Measurements from ENCODE around the gene POLR2I.

The POLR2I gene

DNA sequence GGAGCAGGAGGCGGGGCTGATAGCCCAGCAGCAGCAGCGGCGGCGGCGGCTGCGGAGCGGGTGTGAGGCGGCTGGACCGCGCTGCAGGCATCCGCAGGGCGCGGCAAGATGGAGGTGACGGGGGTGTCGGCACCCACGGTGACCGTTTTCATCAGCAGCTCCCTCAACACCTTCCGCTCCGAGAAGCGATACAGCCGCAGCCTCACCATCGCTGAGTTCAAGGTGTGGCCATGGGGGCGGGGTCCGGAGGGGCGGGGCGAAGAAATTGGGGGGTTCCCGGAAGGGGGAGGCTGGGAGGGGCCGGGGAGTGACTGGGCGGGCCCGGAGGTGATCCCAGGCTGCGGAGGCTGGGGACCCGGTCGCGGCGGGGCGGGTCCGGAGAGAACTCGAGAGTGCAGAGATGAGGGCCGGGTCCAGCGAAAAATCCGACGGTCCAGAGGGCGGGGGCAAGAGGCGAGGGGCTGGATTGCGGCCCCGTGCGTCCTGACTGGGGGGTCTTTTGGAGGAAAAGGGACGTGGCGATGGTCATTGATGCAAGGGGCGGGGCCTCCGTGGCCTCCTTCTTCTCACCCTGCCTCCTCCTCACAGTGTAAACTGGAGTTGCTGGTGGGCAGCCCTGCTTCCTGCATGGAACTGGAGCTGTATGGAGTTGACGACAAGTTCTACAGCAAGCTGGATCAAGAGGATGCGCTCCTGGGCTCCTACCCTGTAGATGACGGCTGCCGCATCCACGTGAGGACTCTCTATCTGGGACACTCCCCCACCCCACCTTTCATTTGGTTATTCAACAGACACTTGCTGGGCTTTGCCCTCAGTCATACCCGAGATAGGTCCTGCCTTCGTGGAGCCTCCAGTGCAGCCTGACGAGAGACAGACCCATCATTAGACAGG lies 1.0 kb upstream of the POLR2I start, which contains the start of gene TBCB:
TSS of gene TBCB (plus strand) at position 16 of the 891 bp plus-strand sequence. CDS start at position 109, 93 bp downstream.
- H3K4me3 ChIP-seq (ENCODE audit: low read length) = peak within 1 kb of the TSS; percentile 97
- peak; percentile 30 for DNase-seq (ENCODE audit: low read depth)
- TF ChIP-seq CTCF (conservative IDR thresholded peaks at IDR 0.05; ENCODE audit: low read length) = no peak

DNA sequence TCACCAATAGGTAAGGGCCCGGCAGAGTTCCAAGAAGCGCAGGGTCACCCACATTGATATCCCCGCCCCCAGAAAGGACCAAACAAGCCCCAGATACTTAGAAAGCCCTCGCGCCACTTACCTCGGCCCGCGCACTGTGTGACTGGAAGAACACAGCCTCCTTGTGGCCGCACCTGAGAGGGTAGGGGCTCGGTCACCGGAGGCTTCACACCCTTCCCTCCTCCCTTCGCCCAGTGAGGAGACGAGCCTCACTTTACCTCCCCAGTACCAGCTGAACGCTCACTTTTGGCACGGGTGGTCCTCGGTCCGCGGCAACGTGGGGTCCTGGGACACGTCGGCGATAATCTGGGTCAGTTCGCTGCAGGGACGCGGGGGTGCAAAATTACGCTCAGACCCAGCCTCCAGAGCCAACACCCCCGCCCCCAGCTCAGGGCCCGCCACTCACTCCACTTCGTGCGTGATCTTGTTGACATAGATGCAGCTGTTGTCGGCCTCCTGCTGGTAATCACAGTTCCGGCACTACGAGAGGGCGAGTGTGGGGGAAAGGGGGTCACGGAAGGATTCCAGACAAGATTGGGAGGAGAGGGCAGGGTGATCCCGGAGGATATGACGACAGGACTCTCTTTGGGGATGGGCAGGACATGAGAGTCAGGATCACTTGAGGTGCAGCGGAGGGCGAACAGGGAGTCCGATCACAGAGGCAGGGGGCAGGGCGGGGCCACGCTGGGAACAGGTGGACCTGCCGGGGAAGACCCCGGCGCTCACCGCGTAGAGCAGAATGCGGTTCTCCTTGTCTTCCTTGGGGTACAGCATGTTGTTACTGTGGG lies 568 bp downstream of the POLR2I start:
- peak; percentile 30 for TF ChIP-seq CTCF (conservative IDR thresholded peaks at IDR 0.05; ENCODE audit: low read length)
- peak; percentile 38 for DNase-seq (ENCODE audit: low read depth)
- H3K4me3 ChIP-seq (ENCODE audit: low read length) = peak overlapping the region; percentile 97

DNA sequence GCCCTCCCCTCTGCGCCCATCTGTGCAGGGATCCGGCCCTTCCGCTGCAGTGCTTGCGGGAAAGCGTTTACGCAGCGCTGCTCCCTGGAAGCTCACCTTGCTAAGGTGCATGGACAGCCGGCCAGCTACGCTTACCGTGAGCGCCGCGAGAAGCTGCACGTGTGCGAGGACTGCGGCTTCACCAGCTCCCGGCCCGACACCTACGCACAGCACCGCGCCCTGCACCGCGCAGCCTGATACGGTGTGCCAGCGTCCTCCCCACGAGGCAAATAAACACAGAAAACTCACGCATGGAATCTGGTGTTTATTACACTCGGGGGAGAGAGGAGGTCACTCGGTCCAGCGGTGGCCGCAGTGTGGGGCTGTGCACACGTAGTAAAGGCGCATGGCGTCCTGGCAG lies 1.2 kb downstream of the POLR2I start:
- no peak for TF ChIP-seq CTCF (conservative IDR thresholded peaks at IDR 0.05; ENCODE audit: low read length)

DNA sequence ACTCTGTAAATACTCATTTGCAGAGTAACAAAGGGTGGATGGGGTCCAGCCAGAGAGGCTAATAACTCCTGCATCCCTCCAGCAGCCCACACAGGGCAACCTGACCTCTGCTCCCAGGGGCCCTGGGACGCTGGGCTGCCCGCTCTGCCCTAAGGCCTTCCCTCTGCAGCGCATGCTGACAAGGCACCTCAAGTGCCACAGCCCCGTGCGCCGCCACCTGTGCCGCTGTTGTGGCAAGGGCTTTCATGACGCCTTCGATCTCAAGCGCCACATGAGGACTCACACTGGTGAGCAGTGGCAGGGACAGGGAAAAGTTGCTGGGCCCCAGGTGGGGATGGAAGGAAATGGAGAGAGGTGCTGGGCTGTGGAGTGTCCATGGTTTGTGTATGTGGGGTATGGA lies 2.0 kb downstream of the POLR2I start:
- H3K4me3 ChIP-seq (ENCODE audit: low read length) = no peak overlapping the region
- no peak for TF ChIP-seq CTCF (conservative IDR thresholded peaks at IDR 0.05; ENCODE audit: low read length)
- no peak for DNase-seq (ENCODE audit: low read depth)

More for the DNA sequence above, 1.2 kb downstream of the POLR2I start:
- peak overlapping the region; percentile 97 for H3K4me3 ChIP-seq (ENCODE audit: low read length)
- DNase-seq (ENCODE audit: low read depth) = no peak

DNA sequence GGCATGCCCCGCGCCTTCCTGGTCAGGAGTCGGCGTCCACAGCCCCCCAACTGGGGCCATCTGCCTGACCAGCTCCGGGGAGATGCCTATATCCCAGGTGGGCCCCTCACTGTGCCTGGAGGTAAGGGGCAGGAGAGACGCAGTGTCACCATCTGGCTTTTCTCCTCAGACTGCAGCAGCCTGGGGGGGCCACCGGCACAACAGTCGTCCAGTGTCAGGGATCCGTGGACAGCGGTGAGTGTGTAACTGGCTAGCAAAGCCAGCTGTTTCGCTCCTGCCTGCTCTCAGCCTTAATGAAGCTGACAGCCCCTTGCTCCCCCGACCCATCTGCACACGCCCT lies 3.5 kb downstream of the POLR2I start:
- no peak for TF ChIP-seq CTCF (conservative IDR thresholded peaks at IDR 0.05; ENCODE audit: low read length)
- no peak for DNase-seq (ENCODE audit: low read depth)
- no peak overlapping the region for H3K4me3 ChIP-seq (ENCODE audit: low read length)

- no peak within 1 kb of the TSS for H3K4me3 ChIP-seq (ENCODE audit: low read length)
- DNase-seq (ENCODE audit: low read depth) = no peak
- TF ChIP-seq CTCF (conservative IDR thresholded peaks at IDR 0.05; ENCODE audit: low read length) = no peak
Observed at GRCh38 chr19:36110487-36111199, 4.0 kb downstream of the POLR2I start, which contains the start of gene OVOL3. TSS of gene OVOL3 (plus strand) at chr19:36111143. CDS start at chr19:36111203, 60 bp downstream.
